HG03159 (cell line): ENCODE data around the gene ASCC3.
"Not testable (repeated sequence)": the region's sequence is repeated elsewhere in the genome, so short reads cannot be mapped to it uniquely, and the experiment has no call there.

ENCODE experiments used
- ATAC-seq: cut with Tn5 transposase; IDR thresholded peaks from one replicate; pipeline ENCODE4 v1.9.1; 2021; ENCODE audit warnings: mild to moderate bottlenecking, moderate library complexity; ENCODE audit not compliant: unreplicated experiment

ASCC3 gene

GRCh38 chr6:100880853-100881706 is at the start of gene ASCC3:
TSS of gene ASCC3 (minus strand) at chr6:100881329. CDS start at chr6:100867997, 13,332 bp downstream.
- ATAC-seq = peak; percentile 98

- ATAC-seq = no peak
Observed at GRCh38 chr6:100925749-100926148, 44.6 kb upstream of the ASCC3 start.

- ATAC-seq = no peak
Observed at GRCh38 chr6:100924534-100925227, 43.6 kb upstream of the ASCC3 start.

- ATAC-seq = no peak
Observed at GRCh38 chr6:100923481-100924165, 42.5 kb upstream of the ASCC3 start.

- no peak for ATAC-seq
Observed at GRCh38 chr6:100920028-100920605, 39.0 kb upstream of the ASCC3 start.

- ATAC-seq = no peak
Observed at GRCh38 chr6:100918152-100918551, 37.0 kb upstream of the ASCC3 start.

GRCh38 chr6:100915876-100916275 is 34.7 kb upstream of the ASCC3 start:
- ATAC-seq = no peak

GRCh38 chr6:100913400-100914276 is 32.5 kb upstream of the ASCC3 start:
- ATAC-seq = no peak

GRCh38 chr6:100906325-100906724 is 25.2 kb upstream of the ASCC3 start:
- ATAC-seq = no peak

GRCh38 chr6:100905067-100905466 is 23.9 kb upstream of the ASCC3 start:
- no peak for ATAC-seq

- no peak for ATAC-seq
Observed at GRCh38 chr6:100904316-100904715, 23.2 kb upstream of the ASCC3 start.

GRCh38 chr6:100901582-100901981 is 20.5 kb upstream of the ASCC3 start:
- no peak for ATAC-seq

- no peak for ATAC-seq
Observed at GRCh38 chr6:100899202-100899601, 18.1 kb upstream of the ASCC3 start.

- ATAC-seq = no peak
Observed at GRCh38 chr6:100897671-100898070, 16.5 kb upstream of the ASCC3 start.

GRCh38 chr6:100893743-100894142 is 12.6 kb upstream of the ASCC3 start:
- no peak for ATAC-seq

GRCh38 chr6:100892693-100893092 is 11.6 kb upstream of the ASCC3 start:
- ATAC-seq = no peak

- no peak for ATAC-seq
Observed at GRCh38 chr6:100892116-100892515, 11.0 kb upstream of the ASCC3 start.

- ATAC-seq = no peak
Observed at GRCh38 chr6:100891079-100891478, 9.9 kb upstream of the ASCC3 start.

GRCh38 chr6:100890646-100891045 is 9.5 kb upstream of the ASCC3 start:
- not testable (repeated sequence) for ATAC-seq

- no peak for ATAC-seq
Observed at GRCh38 chr6:100889351-100889750, 8.2 kb upstream of the ASCC3 start.
